ENCODE data around the gene FHAD1. TPM values are rescaled to one million over a fixed set of nuclear protein-coding genes. Genes with fewer than 3 reads are reported as not detected.

The FHAD1 gene
- total and polyA plus RNA-seq, 9 of the 15 experiments (the other 6 are each of a cell fraction or from before 2014, with no cell fraction given), result 0.32 to 2.1 (median 1.5) TPM; not detected in 1

DNA sequence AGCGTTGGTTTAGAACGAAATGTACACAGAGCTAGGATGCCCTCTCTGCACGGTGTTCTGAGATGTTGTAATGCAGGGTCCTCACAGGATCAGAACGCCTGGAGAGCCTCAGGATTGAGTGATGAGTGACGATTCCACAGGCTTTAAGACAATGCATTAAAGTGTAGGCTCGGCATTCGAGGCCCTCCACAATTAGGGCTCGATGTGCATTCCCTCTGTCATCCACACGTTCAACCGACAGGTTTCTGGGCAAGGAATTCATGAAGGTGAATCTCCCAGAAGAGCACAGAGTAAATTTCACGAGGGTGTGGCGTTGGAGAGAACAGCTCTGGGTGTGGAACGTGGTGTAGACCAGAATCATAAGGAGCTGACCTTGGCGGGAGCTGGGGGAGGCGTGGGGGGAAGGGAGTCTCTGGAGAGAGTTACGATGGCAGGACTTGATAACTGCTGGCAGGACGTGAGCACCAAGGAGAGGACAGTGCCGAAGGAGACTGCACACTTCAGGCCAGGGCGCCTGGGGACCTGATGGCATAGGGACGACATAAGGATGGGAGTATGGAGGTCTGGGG, 111.6 kb downstream of the FHAD1 start (continued):
- no peak for TF ChIP-seq GTF2E2 (tag; IDR thresholded peaks at IDR 0.05)
- no peak for TF ChIP-seq ZNF449 (CRISPR knock-in tag; IDR thresholded peaks at IDR 0.05)
- no peak for TF ChIP-seq ASH1L (IDR thresholded peaks at IDR 0.05; ENCODE audit: borderline replicate concordance, low read depth, partially characterized antibody)
- TF ChIP-seq, protein P1, sequence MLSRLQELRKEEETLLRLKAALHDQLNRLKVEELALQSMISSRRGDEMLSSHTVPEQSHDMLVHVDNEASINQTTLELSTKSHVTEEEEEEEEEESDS (CRISPR knock-in tag; IDR thresholded peaks at IDR 0.05), result no peak
- TF ChIP-seq, protein P2, sequence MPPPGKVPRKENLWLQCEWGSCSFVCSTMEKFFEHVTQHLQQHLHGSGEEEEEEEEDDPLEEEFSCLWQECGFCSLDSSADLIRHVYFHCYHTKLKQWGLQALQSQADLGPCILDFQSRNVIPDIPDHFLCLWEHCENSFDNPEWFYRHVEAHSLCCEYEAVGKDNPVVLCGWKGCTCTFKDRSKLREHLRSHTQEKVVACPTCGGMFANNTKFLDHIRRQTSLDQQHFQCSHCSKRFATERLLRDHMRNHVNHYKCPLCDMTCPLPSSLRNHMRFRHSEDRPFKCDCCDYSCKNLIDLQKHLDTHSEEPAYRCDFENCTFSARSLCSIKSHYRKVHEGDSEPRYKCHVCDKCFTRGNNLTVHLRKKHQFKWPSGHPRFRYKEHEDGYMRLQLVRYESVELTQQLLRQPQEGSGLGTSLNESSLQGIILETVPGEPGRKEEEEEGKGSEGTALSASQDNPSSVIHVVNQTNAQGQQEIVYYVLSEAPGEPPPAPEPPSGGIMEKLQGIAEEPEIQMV (tag; conservative IDR thresholded peaks at IDR 0.05; ENCODE audit: low read depth), result no peak
- TF ChIP-seq, protein P3, sequence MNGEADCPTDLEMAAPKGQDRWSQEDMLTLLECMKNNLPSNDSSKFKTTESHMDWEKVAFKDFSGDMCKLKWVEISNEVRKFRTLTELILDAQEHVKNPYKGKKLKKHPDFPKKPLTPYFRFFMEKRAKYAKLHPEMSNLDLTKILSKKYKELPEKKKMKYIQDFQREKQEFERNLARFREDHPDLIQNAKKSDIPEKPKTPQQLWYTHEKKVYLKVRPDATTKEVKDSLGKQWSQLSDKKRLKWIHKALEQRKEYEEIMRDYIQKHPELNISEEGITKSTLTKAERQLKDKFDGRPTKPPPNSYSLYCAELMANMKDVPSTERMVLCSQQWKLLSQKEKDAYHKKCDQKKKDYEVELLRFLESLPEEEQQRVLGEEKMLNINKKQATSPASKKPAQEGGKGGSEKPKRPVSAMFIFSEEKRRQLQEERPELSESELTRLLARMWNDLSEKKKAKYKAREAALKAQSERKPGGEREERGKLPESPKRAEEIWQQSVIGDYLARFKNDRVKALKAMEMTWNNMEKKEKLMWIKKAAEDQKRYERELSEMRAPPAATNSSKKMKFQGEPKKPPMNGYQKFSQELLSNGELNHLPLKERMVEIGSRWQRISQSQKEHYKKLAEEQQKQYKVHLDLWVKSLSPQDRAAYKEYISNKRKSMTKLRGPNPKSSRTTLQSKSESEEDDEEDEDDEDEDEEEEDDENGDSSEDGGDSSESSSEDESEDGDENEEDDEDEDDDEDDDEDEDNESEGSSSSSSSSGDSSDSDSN (IDR thresholded peaks at IDR 0.05; ENCODE audit: borderline replicate concordance in 1 of 2, low read depth in 2 of 2, low read length in 2 of 2), result 0 out of 4 replicates have a peak, but pooled peaks of 1 of the 2 experiments have one; percentile 31
- TF ChIP-seq MAX (CRISPR knock-in tag; IDR thresholded peaks at IDR 0.05), result peak; percentile 51; the same call in 1 of the 2 replicates
- TF ChIP-seq, protein P4, sequence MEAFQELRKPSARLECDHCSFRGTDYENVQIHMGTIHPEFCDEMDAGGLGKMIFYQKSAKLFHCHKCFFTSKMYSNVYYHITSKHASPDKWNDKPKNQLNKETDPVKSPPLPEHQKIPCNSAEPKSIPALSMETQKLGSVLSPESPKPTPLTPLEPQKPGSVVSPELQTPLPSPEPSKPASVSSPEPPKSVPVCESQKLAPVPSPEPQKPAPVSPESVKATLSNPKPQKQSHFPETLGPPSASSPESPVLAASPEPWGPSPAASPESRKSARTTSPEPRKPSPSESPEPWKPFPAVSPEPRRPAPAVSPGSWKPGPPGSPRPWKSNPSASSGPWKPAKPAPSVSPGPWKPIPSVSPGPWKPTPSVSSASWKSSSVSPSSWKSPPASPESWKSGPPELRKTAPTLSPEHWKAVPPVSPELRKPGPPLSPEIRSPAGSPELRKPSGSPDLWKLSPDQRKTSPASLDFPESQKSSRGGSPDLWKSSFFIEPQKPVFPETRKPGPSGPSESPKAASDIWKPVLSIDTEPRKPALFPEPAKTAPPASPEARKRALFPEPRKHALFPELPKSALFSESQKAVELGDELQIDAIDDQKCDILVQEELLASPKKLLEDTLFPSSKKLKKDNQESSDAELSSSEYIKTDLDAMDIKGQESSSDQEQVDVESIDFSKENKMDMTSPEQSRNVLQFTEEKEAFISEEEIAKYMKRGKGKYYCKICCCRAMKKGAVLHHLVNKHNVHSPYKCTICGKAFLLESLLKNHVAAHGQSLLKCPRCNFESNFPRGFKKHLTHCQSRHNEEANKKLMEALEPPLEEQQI (IDR thresholded peaks at IDR 0.05), result no peak
- TF ChIP-seq DIDO1 (tag; IDR thresholded peaks at IDR 0.05; ENCODE audit: low read depth), result no peak
- TF ChIP-seq AFF1 (IDR thresholded peaks at IDR 0.05; ENCODE audit: low read depth in 1 of 2, partially characterized antibody in 2 of 2), result no peak
- no peak for TF ChIP-seq HDAC3 (IDR thresholded peaks at IDR 0.05; ENCODE audit: borderline replicate concordance, partially characterized antibody)
- no peak for TF ChIP-seq GABPB2 (CRISPR knock-in tag; conservative IDR thresholded peaks at IDR 0.05)
- no peak for TF ChIP-seq RBM15 (IDR thresholded peaks at IDR 0.05; ENCODE audit: insufficient read depth, low read length)

All from K562 (cell line).